Fibroblast of mammary gland (primary cell): ENCODE measurements around the gene PFKL.

Experiments
- DNase-seq: peaks from one replicate; pipeline ENCODE4 v3.0.0-alpha.2; 2010; ENCODE audit warnings: low read depth
- H3K4me3 ChIP-seq: 2 replicates; pipeline ENCODE4 v1.5.1; 2011; ENCODE audit warnings: low read depth, mild to moderate bottlenecking, low read length, moderate library complexity; ENCODE audit not compliant: control insufficient read depth
- TF ChIP-seq, protein P1 (sequence below): conservative IDR thresholded peaks from 2 replicates; pipeline ENCODE4 v1.5.1; 2011; ENCODE audit warnings: low read depth, low read length, inconsistent platforms; ENCODE audit not compliant: control insufficient read depth, insufficient read depth

PFKL gene

DNA sequence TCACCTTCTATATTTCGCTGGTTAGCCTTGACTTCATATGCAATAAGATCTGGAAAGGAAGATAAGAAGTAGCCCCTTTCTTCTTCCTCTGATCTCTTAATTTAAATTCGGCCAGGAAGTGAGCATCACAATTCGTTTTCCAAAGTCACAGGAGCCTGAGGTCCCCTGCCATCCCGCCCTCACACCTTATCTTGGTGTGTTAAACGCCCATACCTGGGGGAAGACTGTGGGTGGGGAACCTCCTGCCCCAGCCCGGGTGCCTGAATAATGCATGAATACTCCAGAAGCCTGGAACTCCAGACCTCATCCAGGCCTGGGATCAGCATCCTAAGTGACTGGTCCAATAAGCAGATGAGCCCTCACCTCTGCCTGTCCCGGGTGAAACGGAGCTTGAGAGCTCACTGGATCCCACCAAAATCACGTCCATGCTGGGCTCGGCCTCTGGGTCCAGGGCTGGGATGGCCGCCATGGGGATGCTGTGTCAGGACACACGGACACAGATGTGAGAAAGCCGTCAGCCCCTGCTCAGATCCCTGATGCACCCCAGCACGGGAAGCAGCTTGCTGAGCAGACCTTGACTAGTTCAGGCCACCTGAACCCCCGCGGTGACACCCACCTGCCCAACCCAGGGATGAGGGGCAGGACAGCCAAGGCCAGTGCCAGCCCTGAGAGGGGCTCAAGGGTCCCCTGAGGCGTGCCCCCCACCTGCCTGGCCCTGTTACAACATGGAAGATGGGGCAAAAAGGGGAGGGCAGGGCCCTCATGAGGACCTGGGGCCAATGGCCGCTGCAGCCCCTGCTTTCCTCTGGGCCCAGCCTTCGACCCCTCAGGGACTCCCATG is 38.8 kb upstream of the PFKL start:
- DNase-seq, result no peak
- TF ChIP-seq, protein P1, sequence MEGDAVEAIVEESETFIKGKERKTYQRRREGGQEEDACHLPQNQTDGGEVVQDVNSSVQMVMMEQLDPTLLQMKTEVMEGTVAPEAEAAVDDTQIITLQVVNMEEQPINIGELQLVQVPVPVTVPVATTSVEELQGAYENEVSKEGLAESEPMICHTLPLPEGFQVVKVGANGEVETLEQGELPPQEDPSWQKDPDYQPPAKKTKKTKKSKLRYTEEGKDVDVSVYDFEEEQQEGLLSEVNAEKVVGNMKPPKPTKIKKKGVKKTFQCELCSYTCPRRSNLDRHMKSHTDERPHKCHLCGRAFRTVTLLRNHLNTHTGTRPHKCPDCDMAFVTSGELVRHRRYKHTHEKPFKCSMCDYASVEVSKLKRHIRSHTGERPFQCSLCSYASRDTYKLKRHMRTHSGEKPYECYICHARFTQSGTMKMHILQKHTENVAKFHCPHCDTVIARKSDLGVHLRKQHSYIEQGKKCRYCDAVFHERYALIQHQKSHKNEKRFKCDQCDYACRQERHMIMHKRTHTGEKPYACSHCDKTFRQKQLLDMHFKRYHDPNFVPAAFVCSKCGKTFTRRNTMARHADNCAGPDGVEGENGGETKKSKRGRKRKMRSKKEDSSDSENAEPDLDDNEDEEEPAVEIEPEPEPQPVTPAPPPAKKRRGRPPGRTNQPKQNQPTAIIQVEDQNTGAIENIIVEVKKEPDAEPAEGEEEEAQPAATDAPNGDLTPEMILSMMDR, result no peak
- H3K4me3 ChIP-seq, result no peak overlapping the region

DNA sequence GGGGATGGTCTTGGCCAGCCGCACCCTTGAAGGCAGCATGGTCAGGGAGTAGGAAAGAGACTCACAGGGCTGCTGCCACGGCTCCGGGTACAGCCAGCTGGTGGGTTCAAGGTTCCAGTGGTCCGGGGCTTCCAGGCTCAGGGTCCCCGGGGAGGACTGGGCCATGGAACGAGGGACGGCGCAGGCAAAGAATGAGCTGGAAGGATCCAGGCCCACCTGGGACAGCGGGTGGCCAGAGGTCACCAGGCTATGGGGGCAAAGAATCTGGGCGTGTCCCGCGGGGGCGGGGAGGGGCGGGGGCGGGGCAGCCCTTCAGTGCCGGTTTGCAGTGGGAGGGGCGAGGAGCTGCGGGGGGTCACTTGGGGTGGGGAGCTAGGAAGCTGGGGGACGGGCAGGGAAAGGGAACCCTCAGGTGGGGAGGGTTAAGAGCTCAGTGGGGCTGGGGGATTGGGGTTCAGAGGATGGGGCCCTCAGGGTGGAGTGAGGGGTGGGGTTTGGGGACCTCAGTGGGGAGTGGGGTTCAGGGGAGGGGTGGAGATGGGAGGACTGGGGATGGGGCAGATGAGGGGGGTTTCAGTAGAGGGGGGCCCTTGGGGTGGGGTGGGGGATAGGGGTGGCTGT is 38.1 kb upstream of the PFKL start, which contains the start of gene DNMT3L:
TSS of gene DNMT3L (minus strand) at position 223 of the 621 bp plus-strand sequence. CDS start 638 bp downstream, outside the sequence.
- TF ChIP-seq, protein P1, result no peak
- H3K4me3 ChIP-seq, result no peak within 1 kb of the TSS
- DNase-seq, result no peak

DNA sequence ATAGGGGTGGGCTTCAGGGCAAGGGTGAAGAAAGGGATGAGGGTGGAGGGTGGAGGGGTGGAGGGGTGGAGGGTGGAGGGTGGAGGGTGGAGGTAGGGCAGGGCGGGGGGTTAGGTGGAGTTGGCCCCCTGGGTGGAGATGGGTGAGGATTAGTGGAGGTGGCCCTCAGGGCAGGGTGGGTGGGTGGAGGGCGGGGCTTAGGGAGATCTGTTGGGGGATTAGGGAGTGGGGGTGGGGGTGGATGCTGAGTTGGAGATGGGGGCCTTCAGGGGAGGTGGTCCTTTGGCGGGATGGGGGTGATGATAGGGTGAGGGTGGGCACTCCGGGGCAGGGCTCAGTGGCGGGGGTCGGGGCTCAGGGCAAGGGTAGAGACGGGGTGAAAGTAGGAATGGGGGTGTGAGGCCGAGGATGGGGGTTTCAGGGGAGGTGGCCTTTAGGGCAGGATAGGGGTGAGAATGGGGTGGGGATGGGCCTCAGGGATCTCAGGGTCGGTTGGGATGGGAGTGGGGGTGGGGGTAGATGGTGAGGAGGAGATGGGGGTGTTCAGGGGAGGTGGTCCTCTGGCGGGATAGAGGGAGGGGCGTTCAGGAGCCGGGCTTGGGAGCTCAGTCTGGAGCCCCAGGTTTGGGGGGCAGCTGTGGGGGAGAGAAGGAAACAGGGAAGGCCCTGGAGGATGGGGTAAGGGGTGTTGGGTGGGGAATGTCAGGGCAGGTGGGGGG is 37.4 kb upstream of the PFKL start:
- no peak for DNase-seq
- H3K4me3 ChIP-seq, result no peak overlapping the region
- TF ChIP-seq, protein P1, result no peak

DNA sequence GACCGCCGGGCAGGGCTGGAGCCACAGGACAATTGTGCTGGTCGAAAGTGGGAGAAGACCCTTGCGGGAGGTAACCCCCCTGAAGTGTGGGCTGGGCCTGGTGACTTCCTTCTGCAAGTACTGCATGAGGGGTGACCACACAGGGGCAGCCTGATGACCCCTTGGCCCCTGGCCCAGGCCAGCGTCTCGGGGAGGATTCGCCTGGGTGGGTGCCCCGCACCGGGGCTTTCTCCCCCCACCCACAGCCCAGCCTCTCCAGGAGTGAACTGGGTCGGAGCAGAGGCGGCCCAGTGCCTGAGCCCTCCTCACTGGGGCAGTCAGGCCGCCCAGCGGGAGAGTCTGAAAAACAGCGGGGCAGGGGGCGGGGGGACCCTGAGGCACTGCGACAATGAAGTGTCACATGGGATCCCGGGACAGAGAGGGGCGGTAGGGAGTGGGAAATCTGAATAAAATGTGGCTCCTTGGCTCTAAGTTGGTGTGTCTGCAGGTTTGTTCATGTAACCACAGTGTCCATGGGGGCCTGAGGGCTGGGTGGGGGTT is 36.6 kb upstream of the PFKL start:
- no peak for DNase-seq
- TF ChIP-seq, protein P1, result no peak
- no peak overlapping the region for H3K4me3 ChIP-seq

DNA sequence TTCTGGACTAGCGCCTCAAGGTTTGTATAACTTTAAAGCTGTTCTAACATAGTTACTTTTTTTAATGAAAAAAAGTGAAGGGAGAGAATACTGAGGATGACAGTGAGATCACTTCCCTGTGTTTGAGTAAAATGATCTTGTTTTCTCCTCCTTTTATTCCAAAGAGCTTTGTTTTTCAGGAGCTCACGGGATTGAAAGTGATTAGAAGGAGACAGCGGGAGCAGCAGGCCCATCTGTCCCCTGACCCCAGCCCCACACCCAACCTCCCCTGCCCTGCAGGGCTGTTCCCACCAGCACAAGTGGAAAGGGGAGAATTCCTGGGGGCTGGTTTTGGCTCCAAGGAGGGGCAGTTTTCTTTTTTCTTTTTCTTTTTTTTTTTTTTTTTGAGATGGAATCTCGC is 36.1 kb upstream of the PFKL start:
- H3K4me3 ChIP-seq, result no peak overlapping the region
- TF ChIP-seq, protein P1, result no peak
- DNase-seq, result no peak

DNA sequence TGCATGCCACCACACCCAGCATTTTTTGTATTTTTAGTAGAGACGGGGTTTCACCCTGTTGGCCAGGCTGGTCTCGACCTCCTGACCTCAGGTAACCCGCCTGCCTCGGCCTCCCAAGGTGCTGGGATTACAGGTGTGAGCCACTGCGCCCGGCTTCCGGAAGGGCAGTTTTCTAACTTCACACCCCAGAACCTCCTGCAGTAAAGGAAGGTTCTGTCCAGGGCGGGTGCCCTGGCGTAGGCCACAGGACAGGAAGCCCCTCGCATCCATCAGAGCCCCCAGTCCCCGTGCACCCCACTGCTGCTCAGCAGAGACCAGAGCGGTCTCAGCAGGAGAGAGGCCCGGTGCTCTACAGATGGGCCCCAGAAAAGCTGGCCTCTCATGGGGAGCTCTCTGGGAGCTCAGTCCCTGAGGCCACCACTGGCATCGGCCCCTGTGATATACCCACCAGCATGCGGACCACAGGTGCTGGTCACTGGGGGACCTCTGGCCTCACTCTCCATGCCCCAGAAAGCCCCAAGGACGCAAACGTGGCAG is 34.1 kb upstream of the PFKL start:
- TF ChIP-seq, protein P1, result no peak
- DNase-seq, result no peak
- H3K4me3 ChIP-seq, result no peak overlapping the region
